Endometrial microvascular endothelial cells (primary cell): ENCODE data around the gene BTN1A1. TPM values are rescaled to one million over a fixed set of nuclear protein-coding genes. Genes with fewer than 3 reads are reported as not detected.

Experiments used
- in situ Hi-C: cut with HindIII; loops from 2 replicates; pipeline ENCODE4 v1.10.0; 2017; ENCODE audit warnings: low sequenced_read_pairs, low pct_unique_long_range_greater_than_20kb; ENCODE audit errors: inconsistent ontology term
- total RNA-seq: library from RNA; depleted of rRNA; stranded (reverse); fragments of >200 nt; gene quantifications from one replicate; pipeline ENCODE4 v1.2.3, GENCODE V29; 2015; ENCODE audit errors: inconsistent ontology term

Gene BTN1A1
- total RNA-seq, 1 donor from 2014 or later: not detected

GRCh38 chr6:26473758-26474438, 26.2 kb upstream of the BTN1A1 start:
- in situ Hi-C loops: no loop called here

GRCh38 chr6:26474439-26474881, 25.6 kb upstream of the BTN1A1 start:
- in situ Hi-C loops: no loop called here

- in situ Hi-C loops: no loop called here
Measured at GRCh38 chr6:26475823-26476729, 24.0 kb upstream of the BTN1A1 start.

GRCh38 chr6:26476896-26477295, 23.2 kb upstream of the BTN1A1 start:
- in situ Hi-C loops: no loop called here

GRCh38 chr6:26477426-26477825, 22.7 kb upstream of the BTN1A1 start:
- in situ Hi-C loops: no loop called here

- in situ Hi-C loops: no loop called here
Measured at GRCh38 chr6:26478100-26478984, 21.8 kb upstream of the BTN1A1 start.

GRCh38 chr6:26478985-26479278, 21.2 kb upstream of the BTN1A1 start:
- in situ Hi-C loops: no loop called here

GRCh38 chr6:26482338-26482737, 17.8 kb upstream of the BTN1A1 start:
- in situ Hi-C loops: no loop called here

- in situ Hi-C loops: no loop called here
Measured at GRCh38 chr6:26483727-26484126, 16.4 kb upstream of the BTN1A1 start.

- in situ Hi-C loops: no loop called here
Measured at GRCh38 chr6:26484161-26484560, 15.9 kb upstream of the BTN1A1 start.

- in situ Hi-C loops: no loop called here
Measured at GRCh38 chr6:26485112-26485780, 14.9 kb upstream of the BTN1A1 start.

GRCh38 chr6:26486358-26486757, 13.7 kb upstream of the BTN1A1 start:
- in situ Hi-C loops: no loop called here

- in situ Hi-C loops: no loop called here
Measured at GRCh38 chr6:26487466-26487865, 12.6 kb upstream of the BTN1A1 start.

GRCh38 chr6:26489996-26490964, 9.8 kb upstream of the BTN1A1 start:
- in situ Hi-C loops: no loop called here

GRCh38 chr6:26491604-26492003, 8.5 kb upstream of the BTN1A1 start:
- in situ Hi-C loops: no loop called here

GRCh38 chr6:26493258-26493657, 6.8 kb upstream of the BTN1A1 start:
- in situ Hi-C loops: no loop called here

GRCh38 chr6:26494117-26494516, 6.0 kb upstream of the BTN1A1 start:
- in situ Hi-C loops: no loop called here

GRCh38 chr6:26495281-26495680, 4.8 kb upstream of the BTN1A1 start:
- in situ Hi-C loops: no loop called here
